Activated CD4-positive, alpha-beta memory T cell treated with anti-CD3 and anti-CD28 coated beads, Interleukin-2, amount 10 ng/mL, durations not matched to agents 7 days and 5 days (primary cell): Measurements from ENCODE around the gene RAI14. TPM values are rescaled to one million over a fixed set of nuclear protein-coding genes. Genes with fewer than 3 reads are reported as not detected.
"Not testable (repeated sequence)": the region's sequence is repeated elsewhere in the genome, so short reads cannot be mapped to it uniquely, and the experiment has no call there.

Experiments
- CTCF ChIA-PET: fragments of 350-600 bp; sonication (Branson Sonifier 250); formaldehyde crosslinking; loops from one replicate; lab custom pipeline; 2021; ENCODE audit warnings: antibody characterized with exemption, inconsistent platforms; lab: Charles Lee
- POLR2A ChIA-PET: fragments of 350-600 bp; sonication (Branson Sonifier 250); formaldehyde crosslinking; loops from one replicate; lab custom pipeline; 2021; ENCODE audit warnings: antibody characterized with exemption; lab: Charles Lee
- DNase-seq: peaks from one replicate; pipeline ENCODE4 v3.0.0-alpha.2; 2020
- H3K27ac Mint-ChIP-seq: one replicate; pipeline ENCODE4 v1.8.0; 2021; ENCODE audit warnings: mild to moderate bottlenecking, mixed read lengths
- H3K27me3 Mint-ChIP-seq: one replicate; pipeline ENCODE4 v1.8.0; 2021; ENCODE audit warnings: mixed read lengths
- H3K36me3 Mint-ChIP-seq: one replicate; pipeline ENCODE4 v1.8.0; 2021; ENCODE audit warnings: low read depth, mixed read lengths
- H3K4me1 Mint-ChIP-seq: one replicate; pipeline ENCODE4 v1.8.0; 2021; ENCODE audit warnings: mixed read lengths
- H3K4me3 Mint-ChIP-seq: one replicate; pipeline ENCODE4 v1.8.0; 2021; ENCODE audit warnings: mild to moderate bottlenecking, mixed read lengths
- H3K9me3 Mint-ChIP-seq: one replicate; pipeline ENCODE4 v1.8.0; 2021; ENCODE audit warnings: mixed read lengths
- total RNA-seq, 2 experiments: library from RNA; stranded (reverse); gene quantifications; one replicate each; pipeline ENCODE4 v1.2.3, GENCODE V29; 2021

RAI14 gene
- total RNA-seq, 2 experiments from 2014 or later = 0.76 to 1.0 TPM

GRCh38 chr5:34770486-34770885, 114.4 kb downstream of the RAI14 start:
- no peak overlapping the region for H3K4me3 Mint-ChIP-seq

GRCh38 chr5:34771076-34771475, 114.9 kb downstream of the RAI14 start:
- ChIA-PET POLR2A (no interaction called here), CTCF (no interaction called here)
- no peak overlapping the region for H3K27ac Mint-ChIP-seq
- H3K4me1 Mint-ChIP-seq = no peaks in the 10 kb centered on the region
- H3K4me3 Mint-ChIP-seq = no peak overlapping the region
- no peaks in the 10 kb centered on the region for H3K36me3 Mint-ChIP-seq
- peaks cover 4% of the 10 kb centered on the region for H3K27me3 Mint-ChIP-seq
- no peak for DNase-seq
- H3K9me3 Mint-ChIP-seq = peaks cover 5% of the 10 kb centered on the region

More at GRCh38 chr5:34770486-34770885, 114.4 kb downstream of the RAI14 start:
- CTCF ChIA-PET = no interaction called here
- H3K4me1 Mint-ChIP-seq = no peaks in the 10 kb centered on the region
- DNase-seq = no peak
- no peak overlapping the region for H3K27ac Mint-ChIP-seq
- H3K9me3 Mint-ChIP-seq = peaks cover 5% of the 10 kb centered on the region
- no peaks in the 10 kb centered on the region for H3K36me3 Mint-ChIP-seq
- POLR2A ChIA-PET = no interaction called here
- peaks cover 4% of the 10 kb centered on the region for H3K27me3 Mint-ChIP-seq

GRCh38 chr5:34772267-34773098, 116.4 kb downstream of the RAI14 start:
- Mint-ChIP-seq H3K9me3 (peaks cover 5% of the 10 kb centered on the region), H3K36me3 (no peaks in the 10 kb centered on the region), H3K27ac (no peak overlapping the region), H3K4me1 (no peaks in the 10 kb centered on the region), H3K27me3 (peaks cover 4% of the 10 kb centered on the region), H3K4me3 (no peak overlapping the region)
- ChIA-PET POLR2A (no interaction called here), CTCF (no interaction called here)
- no peak for DNase-seq

GRCh38 chr5:34774139-34774538, 118.0 kb downstream of the RAI14 start:
- no peaks in the 10 kb centered on the region for H3K36me3 Mint-ChIP-seq
- no peaks in the 10 kb centered on the region for H3K4me1 Mint-ChIP-seq
- DNase-seq = no peak
- CTCF ChIA-PET = no interaction called here
- POLR2A ChIA-PET = no interaction called here
- peaks cover 4% of the 10 kb centered on the region for H3K27me3 Mint-ChIP-seq
- no peak overlapping the region for H3K4me3 Mint-ChIP-seq
- H3K9me3 Mint-ChIP-seq = peaks cover 5% of the 10 kb centered on the region
- no peak overlapping the region for H3K27ac Mint-ChIP-seq

GRCh38 chr5:34774678-34775077, 118.5 kb downstream of the RAI14 start:
- POLR2A ChIA-PET, CTCF ChIA-PET, DNase-seq, H3K36me3 Mint-ChIP-seq, H3K4me3 Mint-ChIP-seq, H3K27me3 Mint-ChIP-seq, H3K27ac Mint-ChIP-seq, H3K9me3 Mint-ChIP-seq, H3K4me1 Mint-ChIP-seq: not testable (repeated sequence)

- Mint-ChIP-seq H3K27me3 (peaks cover 4% of the 10 kb centered on the region), H3K4me3 (no peak overlapping the region), H3K36me3 (no peaks in the 10 kb centered on the region), H3K27ac (no peak overlapping the region), H3K9me3 (peaks cover 5% of the 10 kb centered on the region), H3K4me1 (no peaks in the 10 kb centered on the region)
- POLR2A ChIA-PET = no interaction called here
- CTCF ChIA-PET = no interaction called here
- no peak for DNase-seq
Measured at GRCh38 chr5:34775886-34776285, 119.8 kb downstream of the RAI14 start.

- ChIA-PET CTCF (no interaction called here), POLR2A (no interaction called here)
- DNase-seq = no peak
- no peak overlapping the region for H3K4me3 Mint-ChIP-seq
- peaks cover 12% of the 10 kb centered on the region for H3K9me3 Mint-ChIP-seq
- peaks cover 4% of the 10 kb centered on the region for H3K27me3 Mint-ChIP-seq
- no peaks in the 10 kb centered on the region for H3K4me1 Mint-ChIP-seq
- H3K36me3 Mint-ChIP-seq = no peaks in the 10 kb centered on the region
- H3K27ac Mint-ChIP-seq = no peak overlapping the region
Measured at GRCh38 chr5:34778091-34778850, 122.1 kb downstream of the RAI14 start.

- H3K36me3 Mint-ChIP-seq, POLR2A ChIA-PET, H3K27ac Mint-ChIP-seq, H3K9me3 Mint-ChIP-seq, DNase-seq, H3K27me3 Mint-ChIP-seq, CTCF ChIA-PET, H3K4me3 Mint-ChIP-seq, H3K4me1 Mint-ChIP-seq: not testable (repeated sequence)
Measured at GRCh38 chr5:34783892-34784291, 127.8 kb downstream of the RAI14 start.

- Mint-ChIP-seq H3K9me3 (peaks cover 4% of the 10 kb centered on the region), H3K4me1 (no peaks in the 10 kb centered on the region), H3K36me3 (no peaks in the 10 kb centered on the region), H3K4me3 (no peak overlapping the region), H3K27ac (no peak overlapping the region), H3K27me3 (no peaks in the 10 kb centered on the region)
- CTCF ChIA-PET = no interaction called here
- DNase-seq = no peak
- POLR2A ChIA-PET = no interaction called here
Measured at GRCh38 chr5:34787035-34787434, 130.9 kb downstream of the RAI14 start.

GRCh38 chr5:34789021-34789531, 132.9 kb downstream of the RAI14 start:
- no peak for DNase-seq
- Mint-ChIP-seq H3K9me3 (no peaks in the 10 kb centered on the region), H3K4me1 (no peaks in the 10 kb centered on the region), H3K27ac (no peak overlapping the region), H3K4me3 (no peak overlapping the region), H3K36me3 (no peaks in the 10 kb centered on the region), H3K27me3 (no peaks in the 10 kb centered on the region)
- ChIA-PET CTCF (no interaction called here), POLR2A (no interaction called here)

GRCh38 chr5:34789639-34790038, 133.5 kb downstream of the RAI14 start:
- no peak for DNase-seq
- POLR2A ChIA-PET = no interaction called here
- H3K4me1 Mint-ChIP-seq = no peaks in the 10 kb centered on the region

GRCh38 chr5:34790069-34790468, 133.9 kb downstream of the RAI14 start:
- H3K27me3 Mint-ChIP-seq = no peaks in the 10 kb centered on the region
- no peak overlapping the region for H3K4me3 Mint-ChIP-seq
- no peaks in the 10 kb centered on the region for H3K9me3 Mint-ChIP-seq
- ChIA-PET CTCF (no interaction called here), POLR2A (no interaction called here)
- H3K36me3 Mint-ChIP-seq = no peaks in the 10 kb centered on the region
- H3K27ac Mint-ChIP-seq = no peak overlapping the region
- no peaks in the 10 kb centered on the region for H3K4me1 Mint-ChIP-seq
- no peak for DNase-seq

More at GRCh38 chr5:34789639-34790038, 133.5 kb downstream of the RAI14 start:
- H3K27me3 Mint-ChIP-seq = no peaks in the 10 kb centered on the region
- no peaks in the 10 kb centered on the region for H3K36me3 Mint-ChIP-seq
- H3K4me3 Mint-ChIP-seq = no peak overlapping the region
- H3K27ac Mint-ChIP-seq = no peak overlapping the region
- H3K9me3 Mint-ChIP-seq = no peaks in the 10 kb centered on the region
- CTCF ChIA-PET = no interaction called here

GRCh38 chr5:34791761-34792244, 135.7 kb downstream of the RAI14 start:
- H3K27me3 Mint-ChIP-seq = no peaks in the 10 kb centered on the region
- ChIA-PET CTCF (no interaction called here), POLR2A (no interaction called here)
- no peaks in the 10 kb centered on the region for H3K36me3 Mint-ChIP-seq
- no peaks in the 10 kb centered on the region for H3K4me1 Mint-ChIP-seq
- no peak for DNase-seq
- no peak overlapping the region for H3K27ac Mint-ChIP-seq
- H3K9me3 Mint-ChIP-seq = no peaks in the 10 kb centered on the region
- no peak overlapping the region for H3K4me3 Mint-ChIP-seq
